OCI-LY7 (cell line): Measurements from ENCODE around the gene FGFR4.

Source experiments
- CTCF ChIP-seq: fragments of 200-600 bp; sonication (generic); conservative IDR thresholded peaks from 2 replicates; pipeline ENCODE4 v1.5.1; 2014; ENCODE audit warnings: mild to moderate bottlenecking, antibody characterized with exemption, low read length, moderate library complexity, mixed read lengths
- EZH2phosphoT487 ChIP-seq: fragments of 200-600 bp; sonication (generic); IDR thresholded peaks from 2 replicates; pipeline ENCODE4 v1.6.1; 2018; ENCODE audit warnings: low read depth, borderline replicate concordance, mild to moderate bottlenecking, mixed run types, antibody characterized with exemption, low read length, moderate library complexity, mixed read lengths

DNA sequence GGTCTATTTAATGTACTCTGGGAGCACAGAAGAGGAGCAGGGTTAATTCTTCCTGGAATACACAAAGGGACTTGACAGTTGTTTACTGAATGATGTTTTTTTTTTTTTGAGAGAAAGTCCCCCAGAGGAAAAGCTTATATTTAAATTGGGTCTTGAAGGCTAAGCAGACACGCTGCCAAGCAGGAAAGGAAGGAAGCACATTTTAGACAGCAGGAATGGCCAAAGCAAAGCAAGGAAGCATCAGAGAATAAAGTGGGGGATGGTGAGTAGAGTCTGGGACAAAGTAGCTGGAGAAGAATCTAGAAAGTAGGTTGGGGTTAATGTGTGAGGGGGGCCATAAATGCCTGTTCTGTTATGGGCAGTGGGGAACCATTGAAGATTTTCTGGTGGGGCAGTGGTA is 42.8 kb upstream of the FGFR4 start:
- TF ChIP-seq CTCF (no peak), EZH2phosphoT487 (no peak)
